ENCODE data around the gene ACSM2B. TPM values are rescaled to one million over a fixed set of nuclear protein-coding genes. Genes with fewer than 3 reads are reported as not detected.

The ACSM2B gene
- total and polyA plus RNA-seq, 10 of the 15 experiments (the other 5 are each of a cell fraction or from before 2014, with no cell fraction given): not detected

- no peak overlapping the region for H3K9ac ChIP-seq (ENCODE audit: control insufficient read depth, insufficient read depth, low read length)
- no peaks in the 10 kb centered on the region; a peak in 1 of 4 replicates for H3K27me3 ChIP-seq (replicated peaks in 1 of 2; ENCODE audit: control insufficient read depth in 2 of 2, insufficient read depth in 2 of 2, low read length in 1 of 2)
- no peak for FAIRE-seq
- no peaks in the 10 kb centered on the region for H3K4me1 ChIP-seq (ENCODE audit: control insufficient read depth, insufficient read depth, low read length)
- H2AFZ ChIP-seq (ENCODE audit: control insufficient read depth, low read depth, low read length): no peak overlapping the region
- no peak for ATAC-seq
- intact Hi-C loops (cut with micrococcal nuclease; ENCODE audit: unreplicated experiment) (no loop called here), in situ Hi-C loops (cut with MboI) (no loop called here)
- no peak overlapping the region for H3K27ac ChIP-seq (ENCODE audit: control insufficient read depth, insufficient read depth)
- H3K9me3 ChIP-seq (replicated peaks; ENCODE audit: control insufficient read depth, insufficient read depth, low read length): no peaks in the 10 kb centered on the region
- WGBS (ENCODE audit: insufficient coverage, insufficient replicate concordance, low lambda C conversion rate, missing lambda C conversion rate): 44% methylated on average over 6 of the region's 6 CpGs
- H3K36me3 ChIP-seq (ENCODE audit: control insufficient read depth in 2 of 2, insufficient read depth in 2 of 2, low read length in 1 of 2): no peaks in the 10 kb centered on the region
- DNase-seq (ENCODE audit: low read depth, low spot score): no peak
- TF ChIP-seq CUX1 (IDR thresholded peaks at IDR 0.05; ENCODE audit: insufficient replicate concordance, low read depth, low read length) (no peak), MTA3 (IDR thresholded peaks at IDR 0.05; ENCODE audit: borderline replicate concordance, low read length) (no peak), BACH1 (IDR thresholded peaks at IDR 0.05; ENCODE audit: borderline replicate concordance) (no peak), GATAD2B (conservative IDR thresholded peaks at IDR 0.05; ENCODE audit: low read depth) (no peak), JUND (IDR thresholded peaks at IDR 0.05; ENCODE audit: low read depth, low read length) (no peak)
- no peak overlapping the region for H3K4me3 ChIP-seq
- SMC1A ChIA-PET (ENCODE audit: uncharacterized antibody, unreplicated experiment): no interaction called here
- H3K79me2 ChIP-seq (ENCODE audit: control insufficient read depth, insufficient read depth, low read length): no peaks in the 10 kb centered on the region
- POLR2A ChIA-PET: no interaction called here
- CTCF ChIA-PET: interaction anchor here (0.7 kb wide), 1 partner anchor 81 kb away, joined by 6 read pairs; no protein-coding TSS in a partner anchor
- RAD21 ChIA-PET (ENCODE audit: unreplicated experiment): no interaction called here
- no TSS peak for BruUV-seq (replicated peaks)
- no peak overlapping the region for H3K4me2 ChIP-seq (ENCODE audit: control insufficient read depth, insufficient read depth)
- H4K20me1 ChIP-seq (ENCODE audit: control insufficient read depth, insufficient read depth): no peaks in the 10 kb centered on the region
Measured at GRCh38 chr16:20610211-20610891, 34.2 kb upstream of the ACSM2B start.

All from GM12878 (cell line).